T-helper 1 cell treated with Interleukin-12 subunit alpha and Interleukin-12 subunit beta and Interleukin-4 antibody, amounts not matched to agents 30 ng/mL and 1 ng/mL, for 36 hours (primary cell): ENCODE results near the gene EPAS1. TPM values are rescaled to one million over a fixed set of nuclear protein-coding genes. Genes with fewer than 3 reads are reported as not detected.

ENCODE experiments used
- intact Hi-C: fragments of 100-400 bp; cut with micrococcal nuclease; formaldehyde crosslinking; loops from one replicate; pipeline ENCODE4 v1.15.1; 2024
- total RNA-seq: library from RNA; stranded (reverse); gene quantifications from 2 replicates; pipeline ENCODE4 v1.2.3, GENCODE V29; 2022

Gene EPAS1
- total RNA-seq, 1 donor from 2014 or later = 17.1 TPM

DNA sequence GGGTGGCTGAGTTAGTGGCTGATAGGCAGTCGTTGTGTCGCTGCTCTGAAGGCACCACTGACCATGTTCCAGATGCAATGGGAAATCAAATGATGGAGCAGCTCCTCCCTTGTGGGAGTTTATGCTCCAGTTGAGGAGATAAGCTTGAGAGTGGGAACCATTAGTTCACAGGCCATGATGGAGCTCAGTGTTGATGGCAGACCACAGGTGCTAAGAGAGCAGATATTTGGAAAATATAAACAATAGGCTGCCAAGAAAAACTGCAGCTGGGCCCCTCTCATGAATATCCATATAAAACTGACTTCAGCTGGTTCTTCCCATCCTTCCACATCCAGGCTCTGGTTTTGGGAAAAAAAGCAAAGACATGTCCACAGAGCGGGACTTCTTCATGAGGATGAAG, 63.1 kb downstream of the EPAS1 start:
- intact Hi-C loops = no loop called here

DNA sequence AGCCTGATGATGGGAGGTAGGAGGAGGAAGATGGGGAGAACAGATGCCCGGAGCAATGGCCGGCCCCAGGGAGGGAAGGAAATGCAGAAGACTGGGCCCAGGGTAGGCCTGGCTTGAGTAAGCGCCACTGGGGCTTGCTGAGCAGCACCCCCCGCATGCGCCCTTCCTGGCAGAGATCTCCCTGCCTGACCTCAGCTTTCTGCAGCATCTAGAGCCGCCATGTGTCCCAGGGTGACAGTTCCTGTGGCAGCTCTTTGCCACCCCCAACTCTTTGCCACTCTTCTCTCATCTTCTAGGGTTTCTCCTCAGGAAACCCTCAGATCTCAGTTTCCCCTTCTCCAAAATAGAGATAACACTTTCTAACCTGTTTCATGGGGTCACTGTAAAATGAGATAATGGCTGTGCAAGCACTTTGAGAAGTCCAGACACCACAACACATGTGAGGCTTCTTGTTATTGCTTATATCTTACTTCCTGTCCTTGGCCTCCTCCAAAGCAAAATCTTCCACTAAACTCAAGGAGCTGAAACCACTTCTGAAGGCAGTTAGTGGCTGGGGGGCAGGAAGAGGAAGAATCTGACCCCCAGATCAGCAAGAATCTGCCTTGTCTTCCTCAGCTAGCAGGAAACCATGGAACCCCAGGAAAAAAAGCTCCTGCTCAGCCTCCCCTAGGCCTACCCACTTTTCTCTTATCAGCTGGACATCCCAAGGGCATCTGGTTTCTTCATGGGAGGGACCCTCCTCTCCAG, 64.9 kb downstream of the EPAS1 start:
- intact Hi-C loops = no loop called here

DNA sequence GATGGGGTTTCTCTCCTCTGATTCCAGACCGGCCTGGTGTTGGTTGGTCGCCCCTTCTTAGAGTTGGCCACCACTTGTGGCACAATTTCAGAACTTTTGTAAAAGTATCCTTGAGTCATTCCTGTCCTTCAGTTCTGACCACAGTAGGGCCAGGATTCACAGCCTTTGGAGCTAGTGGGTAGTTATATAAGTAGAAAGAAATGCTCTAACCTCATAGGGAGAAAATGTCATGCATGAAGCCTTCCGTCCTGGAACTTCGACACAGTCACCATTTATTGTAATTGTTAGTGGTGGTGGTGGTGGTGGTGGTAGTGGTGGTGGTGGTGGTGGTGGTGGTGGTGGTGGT, 65.4 kb downstream of the EPAS1 start:
- intact Hi-C loops = loop anchor here (1.0 kb wide), 4 partner anchors 10 to 175 kb away; no protein-coding TSS in a partner anchor

DNA sequence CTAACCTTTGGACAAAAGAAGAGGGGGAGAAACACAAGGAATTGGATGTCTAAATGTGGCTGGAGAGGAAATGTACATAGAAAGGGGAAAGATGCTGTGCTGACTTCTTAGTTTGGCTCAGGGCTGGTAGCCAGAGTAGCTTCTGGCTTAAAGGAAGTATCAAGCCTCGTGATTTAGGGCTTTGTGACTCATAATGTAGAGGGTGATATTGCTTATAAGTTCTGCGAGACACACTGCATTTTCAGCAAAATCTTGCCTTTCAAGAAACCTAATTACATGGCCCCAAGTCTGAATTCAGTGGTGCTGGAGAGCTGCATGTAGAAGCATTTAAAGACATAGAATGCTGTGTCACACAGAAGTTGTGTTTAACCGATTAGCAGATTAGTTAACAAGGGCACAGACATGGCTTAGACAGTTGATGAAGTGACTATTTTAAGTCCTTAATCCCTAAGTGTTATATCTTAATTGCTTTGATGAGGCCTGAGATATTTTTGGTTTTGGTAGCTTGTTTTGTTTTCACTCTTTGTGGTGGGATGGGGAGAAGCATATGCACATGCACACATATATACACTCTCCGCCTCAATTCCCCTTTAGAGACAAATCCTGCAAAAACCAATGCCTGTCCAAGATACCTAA, 66.4 kb downstream of the EPAS1 start:
- intact Hi-C loops = loop anchor here (1.0 to 2.0 kb wide), 7 partner anchors 11 to 176 kb away; partner anchors contain the start of gene EPAS1

DNA sequence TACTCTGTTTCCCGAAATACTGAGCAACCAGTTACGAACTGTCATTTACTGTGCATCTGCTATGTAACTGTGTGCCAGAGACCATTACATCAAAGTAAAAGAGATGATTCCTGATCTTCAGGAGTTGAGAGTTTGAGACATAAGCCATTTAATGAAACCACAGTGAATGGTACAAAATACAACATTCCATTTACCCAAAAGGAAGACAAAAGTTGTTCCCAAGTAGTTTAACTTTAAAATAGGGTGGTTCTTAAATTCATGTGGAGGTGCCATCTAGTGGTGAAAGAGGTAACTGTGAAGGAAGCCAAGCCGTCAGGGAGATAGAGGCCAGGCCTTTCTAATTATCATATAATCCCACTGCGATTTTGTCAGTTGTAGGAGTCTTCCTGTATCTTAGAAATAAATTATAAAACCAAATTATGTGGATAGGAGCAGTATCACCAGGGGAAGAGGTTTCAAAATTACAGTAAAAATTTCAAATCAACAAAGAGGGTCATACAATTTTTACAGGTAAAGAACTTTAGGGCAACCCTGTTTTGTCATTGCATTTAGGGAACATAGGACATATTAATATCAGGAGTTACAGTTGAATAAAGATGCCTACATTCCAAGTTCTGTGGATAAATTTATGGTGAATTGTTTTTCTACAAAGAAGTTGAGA, 67.7 kb downstream of the EPAS1 start:
- intact Hi-C loops = loop anchor here (1.0 to 2.0 kb wide), 7 partner anchors 28 to 721 kb away; partner anchors contain the start of gene EPAS1

DNA sequence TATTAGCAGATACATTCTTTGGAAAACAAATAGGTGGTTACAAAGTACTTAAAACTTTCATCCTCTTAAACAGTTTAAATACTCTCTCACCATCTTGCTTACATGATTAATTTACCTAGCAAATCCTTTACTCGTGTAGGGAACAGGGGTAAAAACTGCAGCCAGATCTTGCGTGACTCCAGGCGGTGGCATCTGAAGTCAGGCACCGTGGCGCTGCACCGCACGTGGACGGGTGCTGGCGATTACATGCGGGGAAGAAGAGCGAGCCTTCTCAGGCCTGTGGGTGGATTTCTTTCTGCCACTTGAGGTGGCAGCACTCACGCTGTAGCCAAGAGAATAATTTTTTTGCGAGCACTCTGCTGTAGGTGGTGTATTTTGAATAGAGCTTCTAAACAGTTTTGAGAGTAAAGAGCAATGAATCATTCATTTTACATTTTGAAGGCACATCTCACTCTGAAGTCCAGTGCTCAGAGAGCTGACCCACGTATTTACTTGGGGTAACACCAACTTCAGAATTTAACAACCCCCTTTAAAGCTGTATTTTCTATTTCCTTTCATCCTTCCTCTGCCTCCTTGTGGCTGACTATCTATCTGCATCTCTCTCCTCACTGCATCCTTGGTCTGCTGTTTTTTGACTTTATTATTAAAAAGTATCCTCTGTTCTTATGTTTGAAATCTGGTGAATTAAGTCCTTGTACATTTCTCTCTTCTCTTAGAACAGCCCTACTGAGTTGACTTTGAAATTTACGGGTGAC, 68.9 kb downstream of the EPAS1 start:
- intact Hi-C loops = loop anchor here (1.0 to 2.0 kb wide), 7 partner anchors 29 to 722 kb away; partner anchors contain the start of gene EPAS1

DNA sequence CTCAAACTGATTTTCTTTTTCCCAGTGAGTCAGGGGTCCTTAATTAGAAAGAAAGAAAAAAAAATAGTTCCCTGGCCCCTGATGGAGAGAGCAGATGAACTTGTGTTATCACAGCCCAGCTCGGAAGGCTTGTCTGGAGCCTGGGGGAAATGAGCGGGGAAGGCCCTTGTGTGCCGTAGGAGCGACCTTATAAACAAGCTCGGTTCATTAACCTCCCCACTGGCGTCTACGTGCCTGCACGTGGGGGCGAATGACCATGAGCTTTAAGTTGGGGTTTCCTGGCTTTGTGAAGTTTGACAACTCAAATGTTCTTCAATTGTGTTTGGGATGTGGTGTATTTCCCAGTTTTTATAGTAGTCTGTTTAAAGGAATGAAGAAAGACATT, 69.5 kb downstream of the EPAS1 start:
- intact Hi-C loops = no loop called here

DNA sequence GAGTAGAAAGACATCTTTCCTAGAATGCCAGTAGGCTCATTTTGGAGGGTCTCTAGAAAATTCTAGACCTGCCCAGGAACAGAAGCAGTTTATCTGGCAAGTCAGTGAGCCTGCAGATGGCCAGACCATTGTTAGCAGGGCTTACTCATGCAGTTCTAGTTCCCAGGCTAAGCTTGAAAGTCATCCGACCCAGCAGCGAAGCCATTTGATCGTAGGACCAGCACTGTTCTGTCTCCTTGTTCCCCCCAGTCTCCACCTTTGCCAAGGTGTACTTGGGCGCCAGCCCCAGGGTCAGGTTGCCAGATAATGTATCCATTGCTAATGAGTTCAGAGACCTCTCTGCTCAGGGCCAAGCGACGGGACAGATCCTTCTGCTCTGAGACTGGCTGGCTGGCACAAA, 70.1 kb downstream of the EPAS1 start:
- intact Hi-C loops = no loop called here

DNA sequence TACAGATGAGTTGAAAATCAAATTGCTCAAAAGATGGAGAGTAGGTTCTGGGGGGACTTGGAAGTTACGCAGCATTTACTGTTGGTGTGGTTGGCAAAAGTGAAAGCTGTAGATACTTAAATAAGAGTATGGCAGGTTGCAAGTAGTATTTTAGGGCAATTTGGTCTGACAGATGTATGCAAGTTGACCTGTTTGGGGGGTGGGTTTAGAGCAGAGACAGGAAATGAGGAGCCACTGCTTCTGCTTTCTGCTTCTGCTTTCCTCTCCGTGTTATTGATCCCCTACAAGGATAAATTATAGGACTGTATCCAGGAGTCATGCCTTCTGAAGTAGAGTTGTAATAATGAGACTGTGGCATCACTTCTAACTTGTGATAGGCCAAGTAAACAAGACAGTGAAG, 71.2 kb downstream of the EPAS1 start:
- intact Hi-C loops = no loop called here

DNA sequence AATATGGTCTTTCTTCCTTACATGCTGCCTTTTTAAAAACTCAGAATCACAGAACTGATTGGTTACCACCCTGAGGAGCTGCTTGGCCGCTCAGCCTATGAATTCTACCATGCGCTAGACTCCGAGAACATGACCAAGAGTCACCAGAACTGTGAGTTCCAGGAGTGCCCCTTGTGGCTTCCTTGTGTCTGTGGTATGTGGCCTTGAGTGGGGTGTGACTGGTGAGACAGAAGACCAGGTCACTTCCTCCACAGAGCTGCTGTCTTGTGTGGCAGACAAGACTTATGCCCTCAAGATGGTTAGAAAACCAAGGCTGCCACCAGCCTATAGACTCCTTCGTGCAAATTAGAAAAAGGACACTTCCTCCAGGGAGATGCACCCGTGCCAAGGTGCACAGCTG, 72.6 kb downstream of the EPAS1 start:
- intact Hi-C loops = no loop called here

DNA sequence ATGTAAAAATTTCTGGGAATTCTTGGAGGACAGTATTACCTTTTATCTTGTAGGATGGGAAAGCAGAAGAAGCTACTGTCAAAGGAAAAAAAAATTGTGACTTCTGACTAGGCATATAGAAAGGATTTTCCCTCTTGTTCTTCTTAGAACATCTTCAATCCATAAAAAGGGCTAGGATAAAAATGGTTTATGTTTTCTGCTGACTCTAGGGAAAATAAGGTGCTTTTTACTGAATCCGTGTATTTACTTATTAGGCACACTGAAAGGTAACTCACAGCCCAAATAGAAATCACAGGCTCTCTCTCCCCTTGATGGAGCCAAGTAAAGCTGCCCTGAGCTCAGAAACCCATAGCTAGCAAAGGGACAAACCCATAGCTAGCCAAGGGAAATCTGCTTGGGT, 74.6 kb downstream of the EPAS1 start:
- intact Hi-C loops = no loop called here

DNA sequence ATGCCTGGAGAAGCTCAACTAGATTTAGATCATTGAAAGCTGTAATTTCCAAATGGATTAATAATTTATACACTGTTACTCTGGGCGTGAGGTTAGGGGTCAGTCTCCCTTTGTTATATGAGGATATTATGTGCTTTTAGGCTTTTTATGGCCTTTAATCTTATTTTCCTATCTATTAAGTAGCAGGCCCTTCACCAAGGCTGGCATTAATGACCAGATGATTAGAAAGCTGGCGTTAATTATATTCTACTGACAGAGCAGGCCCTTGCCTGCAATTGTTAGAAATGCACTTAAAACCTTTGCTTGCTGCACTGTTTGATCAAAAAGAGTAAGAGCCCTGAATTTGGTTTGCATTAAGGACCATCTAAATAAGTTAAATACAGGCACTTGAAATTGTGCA, 75.3 kb downstream of the EPAS1 start:
- intact Hi-C loops = no loop called here

DNA sequence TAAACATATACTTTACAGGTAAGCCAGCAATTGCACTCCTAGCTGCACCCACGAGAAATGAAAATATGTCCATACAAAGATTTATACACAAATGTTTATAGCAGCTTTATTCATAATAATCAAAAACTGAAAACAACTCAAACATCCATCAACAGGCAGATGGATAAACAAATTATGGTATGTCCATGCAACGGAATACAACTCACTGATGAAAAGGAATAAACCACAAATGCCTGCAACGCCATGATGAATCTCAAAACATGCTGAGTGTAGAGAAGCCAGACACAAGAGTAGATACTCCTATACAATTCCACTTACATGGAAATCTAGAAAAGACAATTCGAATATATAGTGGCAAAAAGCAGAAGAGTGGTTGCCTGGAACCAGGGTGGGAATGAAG, 76.0 kb downstream of the EPAS1 start:
- intact Hi-C loops = no loop called here

DNA sequence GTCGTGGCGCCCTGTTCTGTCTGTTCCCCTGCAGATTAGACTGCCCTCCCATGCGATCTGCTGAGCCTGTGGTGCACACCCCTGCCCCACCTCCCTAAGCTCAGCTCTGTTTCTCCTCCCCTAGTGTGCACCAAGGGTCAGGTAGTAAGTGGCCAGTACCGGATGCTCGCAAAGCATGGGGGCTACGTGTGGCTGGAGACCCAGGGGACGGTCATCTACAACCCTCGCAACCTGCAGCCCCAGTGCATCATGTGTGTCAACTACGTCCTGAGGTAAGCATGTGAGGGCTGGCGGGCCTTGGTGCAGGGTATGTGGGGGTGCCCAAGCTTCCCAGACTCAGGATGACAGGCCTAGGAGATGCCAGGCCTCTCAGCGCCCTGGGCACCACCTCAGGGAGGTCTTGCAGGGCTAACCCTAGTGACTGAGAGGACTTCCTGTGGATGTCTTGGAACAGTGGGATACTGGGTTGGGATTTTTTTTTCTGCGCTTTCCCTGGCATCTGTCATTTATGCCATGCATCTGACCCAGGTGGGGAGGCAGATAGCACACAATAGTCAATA, 78.4 kb downstream of the EPAS1 start:
- intact Hi-C loops = no loop called here

DNA sequence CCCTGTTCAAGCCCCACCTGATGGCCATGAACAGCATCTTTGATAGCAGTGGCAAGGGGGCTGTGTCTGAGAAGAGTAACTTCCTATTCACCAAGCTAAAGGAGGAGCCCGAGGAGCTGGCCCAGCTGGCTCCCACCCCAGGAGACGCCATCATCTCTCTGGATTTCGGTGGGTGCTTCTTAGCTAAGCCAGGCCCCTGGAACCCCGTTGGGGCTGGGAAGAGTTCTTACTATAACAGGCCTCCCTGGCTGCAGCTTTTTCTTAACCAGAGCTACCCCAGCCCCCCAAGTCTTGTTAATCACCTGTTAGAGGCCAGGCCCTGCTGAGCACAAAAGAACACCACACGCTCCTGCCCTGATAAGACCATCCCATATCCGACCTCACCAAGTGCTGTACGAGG, 79.4 kb downstream of the EPAS1 start:
- intact Hi-C loops = no loop called here

DNA sequence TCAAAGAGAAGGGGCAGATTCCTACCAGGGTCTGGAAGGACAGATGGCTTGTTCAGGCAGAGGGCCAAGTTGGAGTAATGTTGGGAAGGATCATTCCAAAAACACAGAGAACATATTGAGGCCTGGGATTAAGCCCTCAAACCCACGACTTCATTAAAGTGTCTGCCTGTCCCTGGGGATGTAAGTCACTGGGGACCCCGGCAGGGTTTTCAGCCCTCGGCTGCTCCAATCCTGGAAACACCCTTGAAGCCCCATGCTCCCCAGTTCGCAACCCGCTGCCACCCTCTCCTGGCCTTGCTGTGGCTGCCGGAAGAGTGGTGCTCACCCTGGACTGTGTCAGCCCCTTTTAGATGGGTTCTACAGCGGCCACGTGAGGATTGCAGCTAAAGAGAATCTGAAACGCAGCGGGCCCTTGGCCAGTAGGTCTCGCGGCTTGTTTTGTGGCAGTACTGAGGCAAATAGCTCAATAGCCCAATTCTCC, 79.9 kb downstream of the EPAS1 start:
- intact Hi-C loops = no loop called here

DNA sequence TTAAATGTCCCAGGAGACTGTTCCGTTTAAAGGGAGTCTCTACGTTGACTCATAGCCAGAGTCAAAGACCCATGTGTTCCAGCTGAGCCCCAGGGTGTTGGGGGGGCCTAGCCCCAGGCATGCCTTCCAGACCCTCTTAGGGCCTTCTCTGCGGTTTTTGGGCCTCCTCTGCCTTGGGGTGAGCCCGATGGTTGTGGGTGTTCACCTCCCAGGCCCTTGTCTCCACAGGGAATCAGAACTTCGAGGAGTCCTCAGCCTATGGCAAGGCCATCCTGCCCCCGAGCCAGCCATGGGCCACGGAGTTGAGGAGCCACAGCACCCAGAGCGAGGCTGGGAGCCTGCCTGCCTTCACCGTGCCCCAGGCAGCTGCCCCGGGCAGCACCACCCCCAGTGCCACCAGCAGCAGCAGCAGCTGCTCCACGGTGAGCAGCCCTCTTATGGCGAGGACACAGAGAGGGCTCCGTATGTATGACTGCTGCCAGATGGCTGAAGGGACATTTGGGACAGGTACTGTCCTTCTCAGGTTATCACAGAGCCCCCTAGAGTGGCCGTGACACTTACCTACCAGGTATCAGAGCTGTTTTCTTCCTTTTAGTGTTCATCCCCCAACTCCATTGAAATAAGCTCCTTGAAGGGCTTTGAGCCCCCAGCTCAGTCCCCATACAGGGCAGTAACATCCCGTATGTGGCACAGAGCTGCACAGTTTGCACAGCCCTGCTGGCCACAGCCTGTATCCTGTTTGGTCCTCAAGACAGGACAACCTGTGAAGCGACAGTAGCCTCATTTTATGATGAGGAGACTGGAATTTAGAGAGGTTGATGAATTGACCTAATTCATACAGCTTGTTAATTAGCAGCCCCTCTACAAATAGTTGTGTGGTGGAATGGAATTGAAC, 80.7 kb downstream of the EPAS1 start:
- intact Hi-C loops = no loop called here

DNA sequence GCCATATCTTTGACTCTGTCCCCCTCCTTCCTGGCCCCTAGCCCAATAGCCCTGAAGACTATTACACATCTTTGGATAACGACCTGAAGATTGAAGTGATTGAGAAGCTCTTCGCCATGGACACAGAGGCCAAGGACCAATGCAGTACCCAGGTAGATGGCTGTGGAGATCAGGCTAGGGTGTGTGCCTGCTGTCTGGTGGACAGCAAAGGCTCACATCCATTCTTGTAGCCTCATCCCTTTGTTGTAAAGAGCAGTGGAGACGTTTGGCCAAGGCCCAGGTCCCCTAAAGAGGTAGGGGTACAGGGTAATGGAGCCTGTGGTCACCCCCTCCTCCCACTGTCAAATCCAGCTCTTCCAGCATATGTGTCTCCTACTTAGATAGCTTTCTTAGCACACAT, 81.4 kb downstream of the EPAS1 start:
- intact Hi-C loops = no loop called here

DNA sequence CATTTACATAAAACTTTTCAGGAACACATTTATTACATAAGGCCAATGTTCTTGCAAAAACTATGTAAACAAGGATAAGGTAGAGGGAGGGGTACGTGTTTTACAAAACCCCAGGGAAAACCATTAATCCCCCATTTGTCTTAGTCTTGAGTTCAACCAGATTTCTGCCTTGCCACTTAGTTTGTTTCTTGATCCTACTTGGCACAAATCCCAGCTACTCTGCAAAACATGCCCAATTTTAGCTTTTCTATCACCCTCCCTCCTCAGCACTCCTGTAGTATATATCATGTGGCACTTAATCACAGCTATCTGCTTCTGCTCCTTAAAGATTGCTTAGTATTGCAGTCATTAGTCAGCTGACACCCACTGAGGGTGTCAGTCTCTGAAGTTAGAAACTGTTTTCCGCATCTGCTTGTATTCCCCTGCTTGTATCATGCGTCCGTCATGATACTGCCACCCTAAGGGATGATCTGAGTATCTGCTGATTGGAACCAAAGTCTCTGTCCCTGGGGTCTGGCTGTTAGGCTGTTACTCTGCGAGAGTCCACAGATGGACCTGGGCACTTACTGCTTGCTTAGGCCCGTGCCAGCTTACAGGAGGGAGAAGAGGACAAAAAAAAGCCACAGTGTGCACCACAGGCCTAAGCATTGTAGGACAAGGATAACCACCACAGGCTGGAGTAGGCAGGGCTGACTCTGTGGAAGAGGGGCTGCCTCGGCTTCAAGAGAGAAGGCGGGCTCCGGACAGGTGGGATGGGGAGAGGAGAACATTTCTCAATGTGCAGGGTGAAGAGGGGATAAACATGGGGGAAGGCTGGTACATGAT, 82.2 kb downstream of the EPAS1 start:
- intact Hi-C loops = no loop called here
